IMR-90 (cell line): ENCODE data around the gene PITPNM3. TPM values are rescaled to one million over a fixed set of nuclear protein-coding genes. Genes with fewer than 3 reads are reported as not detected.

Experiments used
- ATAC-seq: fragments of 200-7000 bp; cut with Tn5 transposase; 2 replicates; pipeline ENCODE4 v1.9.1; 2020; ENCODE audit warnings: low read depth, mild to moderate bottlenecking, moderate library complexity
- BruUV-seq: library from RNA; stranded (reverse); fragments of 400-500 nt; replicated peaks from 2 replicates; lab custom pipeline; 2021; lab: Mats Ljungman, UMichigan
- CTCF ChIA-PET: fragments of 300-600 bp; formaldehyde crosslinking; extraction: SDS; loops from one replicate; lab custom pipeline; 2021; ENCODE audit warnings: antibody characterized with exemption; lab: Yijun Ruan, JAX
- POLR2A ChIA-PET: fragments of 300-600 bp; sonication (Branson Sonifier 250); formaldehyde crosslinking; loops from one replicate; lab custom pipeline; 2022; ENCODE audit warnings: antibody characterized with exemption; ENCODE audit not compliant: unreplicated experiment; lab: Charles Lee
- DNase-seq: peaks from one replicate; pipeline ENCODE4 v3.0.0; 2013
- H2AFZ ChIP-seq: replicated peaks from 2 replicates; pipeline ENCODE3; 2013; ENCODE audit warnings: low read length, mild to moderate bottlenecking; ENCODE audit not compliant: poor library complexity
- H2AK5ac ChIP-seq: 2 replicates; pipeline ENCODE4 v1.6.1; 2013; ENCODE audit warnings: low read depth, low read length, inconsistent platforms
- H2AK9ac ChIP-seq: replicated peaks from 2 replicates; pipeline ENCODE3; 2013; ENCODE audit warnings: mild to moderate bottlenecking, low read depth, low read length, moderate library complexity; ENCODE audit not compliant: poor library complexity
- H2BK120ac ChIP-seq: 2 replicates; pipeline ENCODE4 v1.6.1; 2013; ENCODE audit warnings: low read depth, low read length, inconsistent platforms
- H2BK15ac ChIP-seq: 3 replicates; pipeline ENCODE4 v1.6.1; 2013; ENCODE audit warnings: low read depth, low read length, inconsistent platforms
- H2BK20ac ChIP-seq: 2 replicates; pipeline ENCODE4 v1.6.1; 2013; ENCODE audit warnings: low read depth, mild to moderate bottlenecking, inconsistent platforms, low read length, moderate library complexity
- H2BK5ac ChIP-seq: 2 replicates; pipeline ENCODE4 v1.6.1; 2013; ENCODE audit warnings: mild to moderate bottlenecking, low read depth, low read length, inconsistent platforms; ENCODE audit not compliant: poor library complexity, severe bottlenecking
- H3K14ac ChIP-seq: replicated peaks from 2 replicates; pipeline ENCODE4 v1.6.1; 2013; ENCODE audit warnings: low read depth, low read length, inconsistent platforms
- H3K18ac ChIP-seq: 2 replicates; pipeline ENCODE4 v1.6.1; 2013; ENCODE audit warnings: low read depth, low read length, control low read depth
- H3K23ac ChIP-seq: 2 replicates; pipeline ENCODE4 v1.6.1; 2013; ENCODE audit warnings: low read depth, low read length, inconsistent platforms
- H3K27ac ChIP-seq: 2 replicates; pipeline ENCODE4 v1.5.1; 2013; ENCODE audit warnings: mild to moderate bottlenecking, control low read depth, low read length; ENCODE audit not compliant: insufficient read depth
- H3K27me3 ChIP-seq: 2 replicates; pipeline ENCODE4 v1.6.1; 2013; ENCODE audit warnings: low read length; ENCODE audit not compliant: control insufficient read depth, insufficient read depth
- H3K36me3 ChIP-seq: 2 replicates; pipeline ENCODE4 v1.6.1; 2013; ENCODE audit warnings: low read length, mixed read lengths; ENCODE audit not compliant: control insufficient read depth, insufficient read depth
- H3K4ac ChIP-seq: 2 replicates; pipeline ENCODE4 v1.6.1; 2013; ENCODE audit warnings: low read depth, low read length, inconsistent platforms
- H3K4me1 ChIP-seq: 2 replicates; pipeline ENCODE4 v1.6.1; 2013; ENCODE audit warnings: low read length, mixed read lengths; ENCODE audit not compliant: control insufficient read depth, insufficient read depth
- H3K4me2 ChIP-seq: 2 replicates; pipeline ENCODE4 v1.6.1; 2013; ENCODE audit warnings: low read depth, mild to moderate bottlenecking, control low read depth, low read length, moderate library complexity
- H3K4me3 ChIP-seq: 2 replicates; pipeline ENCODE4 v1.5.1; 2013; ENCODE audit warnings: low read depth, mild to moderate bottlenecking, control low read depth, low read length, moderate library complexity; ENCODE audit not compliant: insufficient read depth
- H3K56ac ChIP-seq: 2 replicates; pipeline ENCODE4 v1.6.1; 2013; ENCODE audit warnings: low read length, inconsistent platforms; ENCODE audit not compliant: insufficient read depth; ENCODE audit errors: extremely low read depth
- H3K79me1 ChIP-seq, 2 experiments: 2 replicates each; pipeline ENCODE4 v1.6.1; 2013; ENCODE audit warnings: low read length in 2 of 2, inconsistent platforms in 1 of 2, low read depth in 1 of 2
- H3K9ac ChIP-seq: 2 replicates; pipeline ENCODE4 v1.6.1; 2013; ENCODE audit warnings: low read depth, low read length, control low read depth
- H3K9me1 ChIP-seq: 2 replicates; pipeline ENCODE4 v1.6.1; 2013; ENCODE audit warnings: low read length, inconsistent platforms; ENCODE audit not compliant: insufficient read depth
- H3K9me3 ChIP-seq: 2 replicates; pipeline ENCODE4 v1.6.1; 2013; ENCODE audit warnings: low read length; ENCODE audit not compliant: control insufficient read depth, insufficient read depth
- H4K20me1 ChIP-seq: 2 replicates; pipeline ENCODE4 v1.6.1; 2013; ENCODE audit warnings: low read length, inconsistent platforms; ENCODE audit not compliant: insufficient read depth
- H4K5ac ChIP-seq: 2 replicates; pipeline ENCODE4 v1.6.1; 2013; ENCODE audit warnings: mild to moderate bottlenecking, low read depth, low read length, control low read depth
- H4K8ac ChIP-seq, 2 experiments: 2 replicates each; pipeline ENCODE4 v1.6.1; 2013; ENCODE audit warnings: low read depth in 2 of 2, low read length in 2 of 2, control low read depth in 1 of 2, inconsistent platforms in 1 of 2
- H4K91ac ChIP-seq: 2 replicates; pipeline ENCODE4 v1.6.1; 2013; ENCODE audit warnings: low read depth, low read length, inconsistent platforms; ENCODE audit not compliant: insufficient read depth
- BHLHE40 ChIP-seq: fragments of 150-350 bp; IDR thresholded peaks from 2 replicates; pipeline ENCODE4 v1.6.1; 2016; ENCODE audit warnings: mild to moderate bottlenecking, low read depth, low read length
- CEBPB ChIP-seq: IDR thresholded peaks from 2 replicates; pipeline ENCODE4 v1.6.1; 2012; ENCODE audit warnings: low read depth, low read length, improper control_type of control experiment
- CHD1 ChIP-seq: IDR thresholded peaks from 2 replicates; pipeline ENCODE4 v1.6.1; 2012; ENCODE audit warnings: low read depth, low read length, improper control_type of control experiment
- FOS ChIP-seq: fragments of 150-350 bp; IDR thresholded peaks from 2 replicates; pipeline ENCODE4 v1.6.1; 2016; ENCODE audit warnings: low read depth, low read length
- MAFK ChIP-seq: IDR thresholded peaks from 2 replicates; pipeline ENCODE4 v1.6.1; 2012; ENCODE audit warnings: low read depth, low read length, improper control_type of control experiment
- MAZ ChIP-seq: IDR thresholded peaks from 2 replicates; pipeline ENCODE4 v1.6.1; 2012; ENCODE audit warnings: low read depth, mild to moderate bottlenecking, low read length, improper control_type of control experiment, moderate library complexity, borderline replicate concordance
- MXI1 ChIP-seq: IDR thresholded peaks from 2 replicates; pipeline ENCODE4 v1.6.1; 2012; ENCODE audit warnings: low read depth, mild to moderate bottlenecking, low read length, moderate library complexity, borderline replicate concordance
- NFE2L2 ChIP-seq: fragments of 150-350 bp; IDR thresholded peaks from 2 replicates; pipeline ENCODE4 v1.6.1; 2016; ENCODE audit warnings: low read depth, mild to moderate bottlenecking, low read length
- POLR2A ChIP-seq: IDR thresholded peaks from 2 replicates; pipeline ENCODE4 v1.6.1; 2012; ENCODE audit warnings: mild to moderate bottlenecking, low read depth, low read length
- RAD21 ChIP-seq: IDR thresholded peaks from 2 replicates; pipeline ENCODE4 v1.6.1; 2012; ENCODE audit warnings: low read length, improper control_type of control experiment
- RCOR1 ChIP-seq: IDR thresholded peaks from 2 replicates; pipeline ENCODE4 v1.6.1; 2012; ENCODE audit warnings: mild to moderate bottlenecking, low read length, improper control_type of control experiment; ENCODE audit not compliant: insufficient replicate concordance
- RFX5 ChIP-seq: IDR thresholded peaks from 2 replicates; pipeline ENCODE4 v1.8.0; 2012; ENCODE audit warnings: low read depth, mild to moderate bottlenecking, low read length, moderate library complexity
- SMC3 ChIP-seq: fragments of 150-350 bp; IDR thresholded peaks from 2 replicates; pipeline ENCODE4 v1.6.1; 2016; ENCODE audit warnings: low read depth, mild to moderate bottlenecking, antibody characterized with exemption, low read length, moderate library complexity
- WGBS, 2 experiments: methylation state at CpG; one replicate each; pipeline versions ENCODE4 v1.1.5 to v1.1.7; 2013; ENCODE audit warnings: missing lambda C conversion rate in 2 of 2; ENCODE audit not compliant: insufficient read length in 1 of 2; ENCODE audit errors: extremely low coverage in 2 of 2; 5-methylcytosine and 5-hydroxymethylcytosine counted together
- dilution Hi-C: fragments of 300-500 bp; cut with HindIII; formaldehyde crosslinking; loops from one replicate; pipeline ENCODE4 v1.14.3; 2018; ENCODE audit warnings: low sequenced_read_pairs; ENCODE audit not compliant: unreplicated experiment
- in situ Hi-C: fragments of 300-500 bp; cut with MboI; formaldehyde crosslinking; loops from 3 replicates; pipeline ENCODE4 v1.14.3; 2019; ENCODE audit warnings: low sequenced_read_pairs, inconsistent platforms, mixed read lengths
- intact Hi-C: fragments of 100-400 bp; cut with micrococcal nuclease; formaldehyde crosslinking; loops from 2 replicates; pipeline ENCODE4 v1.10.0; 2022
- polyA plus RNA-seq, 3 experiments: library from polyadenylated mRNA; depleted of rRNA; stranded (reverse); fragments of >200 nt; gene quantifications; 2 replicates each; pipeline ENCODE4 v1.2.3, GENCODE V29; 2012; ENCODE audit warnings: low replicate concordance in 1 of 3
- total RNA-seq: library from RNA; depleted of rRNA; stranded (reverse); fragments of >200 nt; gene quantifications from 2 replicates; pipeline ENCODE4 v1.2.3, GENCODE V29; 2012
- TF ChIP-seq, protein P1 (sequence below): fragments of 150-350 bp; IDR thresholded peaks from 2 replicates; pipeline ENCODE4 v1.6.1; 2017; ENCODE audit warnings: mild to moderate bottlenecking, antibody characterized with exemption, low read length, low read depth
- TF ChIP-seq, protein P2 (sequence below): conservative IDR thresholded peaks from 2 replicates; pipeline ENCODE4 v1.5.1; 2012; ENCODE audit warnings: mild to moderate bottlenecking, low read depth, low read length, improper control_type of control experiment
- TF ChIP-seq, protein P3 (sequence below): fragments of 150-350 bp; IDR thresholded peaks from 2 replicates; pipeline ENCODE4 v1.6.1; 2016; ENCODE audit warnings: low read depth, mild to moderate bottlenecking, low read length, moderate library complexity, borderline replicate concordance

The PITPNM3 gene
- total and polyA plus RNA-seq, 2 of the 4 experiments (the other 2 are of a cell fraction) = 0.54 to 1.7 TPM

DNA sequence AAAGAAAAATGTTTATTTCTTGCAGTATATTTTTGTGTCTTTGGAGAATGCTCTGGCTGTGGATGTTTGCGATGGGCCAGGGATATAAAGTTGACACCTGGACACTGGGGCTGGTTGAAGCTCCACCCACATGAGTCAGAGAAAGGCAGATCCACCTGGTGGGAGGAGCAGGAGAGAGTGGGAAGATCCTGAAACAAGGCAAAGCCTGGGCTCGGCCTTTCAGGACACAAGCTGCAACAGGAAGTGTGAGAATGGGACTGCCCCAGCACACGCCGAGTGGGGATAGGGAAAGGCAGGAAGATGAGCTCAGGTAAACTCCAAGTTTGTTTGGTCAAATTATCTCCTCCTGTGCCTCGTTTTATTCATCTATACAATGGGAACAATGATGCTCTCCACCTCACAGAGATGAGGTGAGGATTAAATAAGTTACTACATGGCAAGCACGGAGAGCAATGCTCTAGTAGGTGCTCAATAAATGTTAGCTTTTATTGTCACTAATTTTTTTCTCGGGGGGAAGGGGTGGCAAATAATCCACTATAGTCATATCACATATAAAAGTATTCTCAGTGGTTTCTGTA is 21.4 kb upstream of the PITPNM3 start:
- ChIA-PET CTCF (no interaction called here), POLR2A (no interaction called here)
- H3K27me3 ChIP-seq = no peaks in the 10 kb centered on the region
- ATAC-seq (no peak), DNase-seq (no peak)
- no peak overlapping the region for H4K5ac ChIP-seq
- H2BK20ac ChIP-seq = no peak overlapping the region; the same call in 1 of the 2 replicates
- in situ Hi-C loops (no loop called here), dilution Hi-C loops (no loop called here), intact Hi-C loops (no loop called here)
- H3K9ac ChIP-seq = no peak overlapping the region
- no TSS peak for BruUV-seq
- H2AK9ac ChIP-seq = no peak overlapping the region
- H4K20me1 ChIP-seq = no peaks in the 10 kb centered on the region
- H4K91ac ChIP-seq = no peak overlapping the region
- no peak overlapping the region for H3K4me2 ChIP-seq
- H4K8ac ChIP-seq = no peak overlapping the region
- H3K4me1 ChIP-seq = peaks cover 16% of the 10 kb centered on the region
- H3K14ac ChIP-seq = no peak overlapping the region
- no peak overlapping the region for H3K56ac ChIP-seq
- no peak overlapping the region for H2AFZ ChIP-seq
- no peak overlapping the region for H2BK5ac ChIP-seq
- H3K18ac ChIP-seq = no peak overlapping the region
- no peak overlapping the region for H3K4ac ChIP-seq
- no peaks in the 10 kb centered on the region for H3K9me3 ChIP-seq
- H3K23ac ChIP-seq = no peak overlapping the region
- TF ChIP-seq MXI1 (no peak), CEBPB (no peak), POLR2A (no peak), MAFK (no peak), BHLHE40 (no peak), NFE2L2 (no peak), RFX5 (no peak), CHD1 (no peak), FOS (no peak), SMC3 (no peak), RCOR1 (no peak), RAD21 (no peak), MAZ (no peak)
- TF ChIP-seq, protein P1, sequence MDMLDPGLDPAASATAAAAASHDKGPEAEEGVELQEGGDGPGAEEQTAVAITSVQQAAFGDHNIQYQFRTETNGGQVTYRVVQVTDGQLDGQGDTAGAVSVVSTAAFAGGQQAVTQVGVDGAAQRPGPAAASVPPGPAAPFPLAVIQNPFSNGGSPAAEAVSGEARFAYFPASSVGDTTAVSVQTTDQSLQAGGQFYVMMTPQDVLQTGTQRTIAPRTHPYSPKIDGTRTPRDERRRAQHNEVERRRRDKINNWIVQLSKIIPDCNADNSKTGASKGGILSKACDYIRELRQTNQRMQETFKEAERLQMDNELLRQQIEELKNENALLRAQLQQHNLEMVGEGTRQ = no peak
- TF ChIP-seq, protein P2, sequence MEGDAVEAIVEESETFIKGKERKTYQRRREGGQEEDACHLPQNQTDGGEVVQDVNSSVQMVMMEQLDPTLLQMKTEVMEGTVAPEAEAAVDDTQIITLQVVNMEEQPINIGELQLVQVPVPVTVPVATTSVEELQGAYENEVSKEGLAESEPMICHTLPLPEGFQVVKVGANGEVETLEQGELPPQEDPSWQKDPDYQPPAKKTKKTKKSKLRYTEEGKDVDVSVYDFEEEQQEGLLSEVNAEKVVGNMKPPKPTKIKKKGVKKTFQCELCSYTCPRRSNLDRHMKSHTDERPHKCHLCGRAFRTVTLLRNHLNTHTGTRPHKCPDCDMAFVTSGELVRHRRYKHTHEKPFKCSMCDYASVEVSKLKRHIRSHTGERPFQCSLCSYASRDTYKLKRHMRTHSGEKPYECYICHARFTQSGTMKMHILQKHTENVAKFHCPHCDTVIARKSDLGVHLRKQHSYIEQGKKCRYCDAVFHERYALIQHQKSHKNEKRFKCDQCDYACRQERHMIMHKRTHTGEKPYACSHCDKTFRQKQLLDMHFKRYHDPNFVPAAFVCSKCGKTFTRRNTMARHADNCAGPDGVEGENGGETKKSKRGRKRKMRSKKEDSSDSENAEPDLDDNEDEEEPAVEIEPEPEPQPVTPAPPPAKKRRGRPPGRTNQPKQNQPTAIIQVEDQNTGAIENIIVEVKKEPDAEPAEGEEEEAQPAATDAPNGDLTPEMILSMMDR = no peak
- TF ChIP-seq, protein P3, sequence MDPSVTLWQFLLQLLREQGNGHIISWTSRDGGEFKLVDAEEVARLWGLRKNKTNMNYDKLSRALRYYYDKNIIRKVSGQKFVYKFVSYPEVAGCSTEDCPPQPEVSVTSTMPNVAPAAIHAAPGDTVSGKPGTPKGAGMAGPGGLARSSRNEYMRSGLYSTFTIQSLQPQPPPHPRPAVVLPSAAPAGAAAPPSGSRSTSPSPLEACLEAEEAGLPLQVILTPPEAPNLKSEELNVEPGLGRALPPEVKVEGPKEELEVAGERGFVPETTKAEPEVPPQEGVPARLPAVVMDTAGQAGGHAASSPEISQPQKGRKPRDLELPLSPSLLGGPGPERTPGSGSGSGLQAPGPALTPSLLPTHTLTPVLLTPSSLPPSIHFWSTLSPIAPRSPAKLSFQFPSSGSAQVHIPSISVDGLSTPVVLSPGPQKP = no peak
- peaks cover 13% of the 10 kb centered on the region; the same call in 1 of the 2 replicates for H3K9me1 ChIP-seq
- peaks cover 22% of the 10 kb centered on the region for H3K36me3 ChIP-seq
- no peak overlapping the region for H2AK5ac ChIP-seq
- H3K4me3 ChIP-seq = no peak overlapping the region
- H2BK120ac ChIP-seq = no peak overlapping the region
- no peak overlapping the region for H2BK15ac ChIP-seq
- H3K79me1 ChIP-seq = peaks cover 0 to 4% of the 10 kb centered on the region in 2 experiments; a peak in 1 of 4 replicates
- H3K27ac ChIP-seq = no peak overlapping the region
- WGBS, 2 experiments = no CpG with 5 or more reads among the region's 7 CpGs
